CD4-positive, CD25-positive, alpha-beta regulatory T cell (primary cell): Measurements from ENCODE around the gene CENPP. TPM values are rescaled to one million over a fixed set of nuclear protein-coding genes. Genes with fewer than 3 reads are reported as not detected.

Experiments used
- ATAC-seq, 2 donors: fragments of 150-1000 bp; cut with Tn5 transposase; one replicate each; pipeline ENCODE4 v1.10.0; 2021; ENCODE audit warnings: low read depth in 2 of 2, moderate number of reproducible peaks in 2 of 2, moderate library complexity in 1 of 2
- DNase-seq, 3 donors: peaks; one replicate each; pipeline versions ENCODE4 v3.0.0 to v3.0.0-alpha.2; 2012 to 2022; ENCODE audit warnings: mixed read lengths in 1 of 3
- H3K27ac ChIP-seq: one replicate; pipeline ENCODE4 v1.7.0; 2013; ENCODE audit warnings: mild to moderate bottlenecking, low read length; ENCODE audit not compliant: insufficient read depth, poor library complexity, severe bottlenecking
- H3K27me3 ChIP-seq: one replicate; pipeline ENCODE4 v1.7.0; 2013; ENCODE audit warnings: low read length; ENCODE audit not compliant: control insufficient read depth, insufficient read depth
- H3K36me3 ChIP-seq: one replicate; pipeline ENCODE4 v1.7.0; 2013; ENCODE audit warnings: mild to moderate bottlenecking, low read length, moderate library complexity; ENCODE audit not compliant: control insufficient read depth, insufficient read depth
- H3K4me1 ChIP-seq: 2 replicates; pipeline ENCODE4 v1.7.0; 2013; ENCODE audit warnings: mild to moderate bottlenecking, low read length; ENCODE audit not compliant: insufficient read depth, control insufficient read depth, poor library complexity, severe bottlenecking
- H3K4me3 ChIP-seq: one replicate; pipeline ENCODE4 v1.7.0; 2013; ENCODE audit warnings: low read depth, mild to moderate bottlenecking, low read length, moderate library complexity
- H3K9me3 ChIP-seq, 2 experiments: 1 replicate in 1 of 2; 2 replicates in 1 of 2; pipeline ENCODE4 v1.7.0; 2013; ENCODE audit warnings: low read length in 2 of 2, mild to moderate bottlenecking in 1 of 2, moderate library complexity in 1 of 2; ENCODE audit not compliant: control insufficient read depth in 2 of 2
- H3K27ac Mint-ChIP-seq, 3 donors: one replicate each; pipeline ENCODE4 v1.8.0; 2020 to 2022; ENCODE audit warnings: mild to moderate bottlenecking in 3 of 3, mixed read lengths in 3 of 3, moderate library complexity in 2 of 3
- H3K27me3 Mint-ChIP-seq: one replicate; pipeline ENCODE4 v1.8.0; 2022; ENCODE audit warnings: mild to moderate bottlenecking, mixed read lengths
- H3K36me3 Mint-ChIP-seq: one replicate; pipeline ENCODE4 v1.8.0; 2020; ENCODE audit warnings: mixed read lengths
- H3K4me1 Mint-ChIP-seq, 4 donors: one replicate each; pipeline ENCODE4 v1.8.0; 2020 to 2022; ENCODE audit warnings: mixed read lengths in 4 of 4, mild to moderate bottlenecking in 1 of 4
- H3K4me3 Mint-ChIP-seq, 4 donors: one replicate each; pipeline ENCODE4 v1.8.0; 2020 to 2022; ENCODE audit warnings: mild to moderate bottlenecking in 4 of 4, mixed read lengths in 4 of 4, moderate library complexity in 3 of 4
- H3K9me3 Mint-ChIP-seq, 7 donors: one replicate each; pipeline ENCODE4 v1.8.0; 2020 to 2022; ENCODE audit warnings: mixed read lengths in 7 of 7, mild to moderate bottlenecking in 3 of 7, moderate library complexity in 2 of 7
- polyA plus RNA-seq, 4 donors: library from polyadenylated mRNA; unstranded; fragments of 300-500 nt; fragmentation: Illumina TruSeq; gene quantifications; one replicate each; pipeline ENCODE4 v1.2.3, GENCODE V29; 2021
- total RNA-seq: library from RNA; stranded (reverse); gene quantifications from one replicate; pipeline ENCODE4 v1.2.3, GENCODE V29; 2022

The CENPP gene
- total and polyA plus RNA-seq, 5 donors from 2014 or later = 2.7 to 6.1 (median 4.4) TPM

DNA sequence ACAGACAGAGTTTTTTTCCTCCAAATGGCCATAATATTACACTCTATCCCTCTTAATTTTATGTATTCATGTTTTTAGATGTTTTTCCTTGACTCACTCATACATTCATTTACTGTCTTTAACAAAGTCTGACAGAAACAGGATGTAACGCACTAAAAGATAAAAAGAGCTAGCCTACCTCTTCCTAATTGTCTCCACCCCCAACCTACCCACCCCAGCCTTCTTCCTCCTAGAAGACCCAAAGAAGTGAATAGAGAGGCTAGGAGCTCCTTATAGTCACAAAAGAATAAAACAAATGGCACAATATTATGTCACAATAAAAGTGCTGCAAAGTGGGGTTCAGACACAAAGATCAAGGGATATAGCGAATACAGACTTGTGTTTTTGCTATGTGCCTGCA, 1.3 kb upstream of the CENPP start:
- Histone ChIP-seq H3K36me3 (peaks cover 35% of the 10 kb centered on the region), H3K4me3 (peak overlapping the region; percentile 99), H3K4me1 (peaks cover 22% of the 10 kb centered on the region), H3K9me3 (no peaks in the 10 kb centered on the region), H3K27me3 (no peaks in the 10 kb centered on the region), H3K27ac (peak overlapping the region; percentile 92)
- H3K9me3 Mint-ChIP-seq = no peaks in the 10 kb centered on the region
- H3K4me1 Mint-ChIP-seq = peaks cover 17 to 50% (median 36%) of the 10 kb centered on the region in 4 donors
- DNase-seq (peak in 2 of 3 donors; percentile 3 to 51), ATAC-seq (no peak)
- peaks cover 26% of the 10 kb centered on the region for H3K36me3 Mint-ChIP-seq
- peak overlapping the region; percentile 98 to 100 (median 99) for H3K27ac Mint-ChIP-seq
- peaks cover 5% of the 10 kb centered on the region for H3K27me3 Mint-ChIP-seq
- H3K4me3 Mint-ChIP-seq = peak overlapping the region; percentile 92 to 100 (median 99)

- peak overlapping the region; percentile 92 to 100 (median 99) for H3K4me3 Mint-ChIP-seq
- ATAC-seq (peak; percentile 1 to 5), DNase-seq (no peak)
- H3K36me3 Mint-ChIP-seq = peaks cover 23% of the 10 kb centered on the region
- H3K36me3 ChIP-seq = peaks cover 31% of the 10 kb centered on the region
- no peaks in the 10 kb centered on the region for H3K27me3 ChIP-seq
- peak overlapping the region; percentile 92 for H3K27ac ChIP-seq
- peaks cover 5% of the 10 kb centered on the region for H3K27me3 Mint-ChIP-seq
- H3K4me3 ChIP-seq = peak overlapping the region; percentile 99
- no peaks in the 10 kb centered on the region for H3K9me3 ChIP-seq
- no peaks in the 10 kb centered on the region for H3K9me3 Mint-ChIP-seq
- H3K27ac Mint-ChIP-seq = peak overlapping the region; percentile 98 to 100 (median 99)
- peaks cover 22% of the 10 kb centered on the region for H3K4me1 ChIP-seq
- H3K4me1 Mint-ChIP-seq = peaks cover 17 to 50% (median 35%) of the 10 kb centered on the region in 4 donors
Measured at GRCh38 chr9:92324889-92325268, 874 bp upstream of the CENPP start.

GRCh38 chr9:92325991-92326500, 293 bp downstream of the CENPP start:
- Mint-ChIP-seq H3K9me3 (no peaks in the 10 kb centered on the region), H3K27me3 (peaks cover 5% of the 10 kb centered on the region), H3K27ac (peak overlapping the region; percentile 98 to 100 (median 99)), H3K36me3 (peaks cover 14% of the 10 kb centered on the region), H3K4me3 (peak overlapping the region; percentile 92 to 100 (median 99)), H3K4me1 (peaks cover 15 to 50% (median 32%) of the 10 kb centered on the region in 4 donors)
- no peak for DNase-seq
- Histone ChIP-seq H3K27ac (peak overlapping the region; percentile 92), H3K9me3 (no peaks in the 10 kb centered on the region), H3K27me3 (no peaks in the 10 kb centered on the region), H3K36me3 (peaks cover 20% of the 10 kb centered on the region), H3K4me1 (peaks cover 22% of the 10 kb centered on the region), H3K4me3 (peak overlapping the region; percentile 99)
- ATAC-seq = no peak

- Histone ChIP-seq H3K27me3 (no peaks in the 10 kb centered on the region), H3K9me3 (no peaks in the 10 kb centered on the region), H3K36me3 (peaks cover 8% of the 10 kb centered on the region), H3K4me3 (no peak overlapping the region), H3K4me1 (peaks cover 22% of the 10 kb centered on the region), H3K27ac (no peak overlapping the region)
- peaks cover 5% of the 10 kb centered on the region for H3K27me3 Mint-ChIP-seq
- H3K4me3 Mint-ChIP-seq = peak overlapping the region; percentile 92 to 100 (median 99)
- no peaks in the 10 kb centered on the region for H3K9me3 Mint-ChIP-seq
- H3K27ac Mint-ChIP-seq = peak overlapping the region in 1 of 3 donors; percentile 99
- H3K4me1 Mint-ChIP-seq = peaks cover 12 to 44% (median 30%) of the 10 kb centered on the region in 4 donors
- DNase-seq = no peak
- ATAC-seq = no peak
- peaks cover 12% of the 10 kb centered on the region for H3K36me3 Mint-ChIP-seq
Measured at GRCh38 chr9:92327283-92327850, 1.6 kb downstream of the CENPP start.

DNA sequence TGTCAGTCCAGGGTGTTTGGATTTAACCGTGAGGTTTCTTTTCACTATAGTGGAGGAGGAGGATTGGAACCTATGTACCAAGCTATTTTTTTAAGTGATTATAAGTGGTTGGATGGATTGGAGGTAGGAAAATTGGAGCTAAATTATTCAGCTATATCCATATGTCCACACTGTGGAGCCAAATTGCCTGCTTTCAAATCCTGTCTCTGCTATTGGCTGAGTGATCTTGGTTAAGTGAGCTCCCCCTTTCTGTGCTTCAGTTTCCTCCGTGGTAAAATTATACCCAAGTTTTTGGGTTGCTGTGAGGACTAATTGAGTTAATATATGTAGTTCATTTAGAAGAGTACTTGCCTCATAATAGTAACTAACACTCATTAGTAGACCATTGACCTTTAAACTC, 2.5 kb downstream of the CENPP start:
- Histone ChIP-seq H3K4me3 (no peak overlapping the region), H3K4me1 (peaks cover 22% of the 10 kb centered on the region), H3K36me3 (no peaks in the 10 kb centered on the region), H3K27ac (no peak overlapping the region), H3K9me3 (no peaks in the 10 kb centered on the region), H3K27me3 (no peaks in the 10 kb centered on the region)
- peak overlapping the region in 2 of 4 donors; percentile 52 to 55 for H3K4me3 Mint-ChIP-seq
- peaks cover 16 to 36% (median 25%) of the 10 kb centered on the region in 4 donors for H3K4me1 Mint-ChIP-seq
- H3K36me3 Mint-ChIP-seq = peaks cover 6% of the 10 kb centered on the region
- H3K9me3 Mint-ChIP-seq = no peaks in the 10 kb centered on the region
- peaks cover 5% of the 10 kb centered on the region for H3K27me3 Mint-ChIP-seq
- peak in 1 of 3 donors; percentile 16 for DNase-seq
- H3K27ac Mint-ChIP-seq = no peak overlapping the region
- ATAC-seq = no peak

DNA sequence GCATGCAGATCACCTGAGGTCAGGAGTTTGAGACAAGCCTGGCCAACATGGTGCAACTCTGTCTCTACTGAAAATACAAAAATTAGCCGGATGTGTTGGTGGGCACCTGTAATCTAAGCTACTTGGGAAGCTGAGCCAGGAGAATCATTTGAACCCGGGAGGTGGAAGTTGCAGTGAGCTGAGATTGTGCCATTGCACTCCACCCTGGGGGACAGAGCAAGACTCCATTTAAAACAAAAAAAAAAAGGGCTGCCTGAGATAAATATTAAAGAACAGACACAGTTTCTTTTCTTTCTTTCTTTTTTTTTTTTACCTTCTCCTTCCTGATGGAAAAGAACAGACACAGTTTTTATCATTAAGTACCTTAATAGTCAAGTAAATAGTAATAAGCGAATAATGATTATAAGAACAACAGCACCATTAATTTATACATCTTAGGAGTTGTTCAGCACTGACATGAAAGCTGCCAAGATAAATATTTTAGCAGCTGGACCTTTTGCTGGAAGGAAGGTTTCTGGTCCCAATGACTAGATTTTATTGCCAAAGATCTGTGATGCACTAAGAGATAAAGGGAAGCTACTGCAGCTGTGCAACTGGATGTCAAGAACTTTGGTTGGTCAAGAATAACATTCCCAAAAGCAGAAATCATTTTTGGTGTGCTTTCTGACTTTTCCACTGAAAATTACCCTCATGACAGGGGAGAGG, 7.0 kb downstream of the CENPP start:
- no peaks in the 10 kb centered on the region for H3K27me3 ChIP-seq
- DNase-seq = no peak
- H3K4me3 Mint-ChIP-seq = no peak overlapping the region
- H3K27ac Mint-ChIP-seq = no peak overlapping the region
- H3K36me3 Mint-ChIP-seq = no peaks in the 10 kb centered on the region
- H3K27me3 Mint-ChIP-seq = no peaks in the 10 kb centered on the region
- peaks cover 0 to 6% (median 1%) of the 10 kb centered on the region in 4 donors for H3K4me1 Mint-ChIP-seq
- H3K36me3 ChIP-seq = peaks cover 3% of the 10 kb centered on the region
- no peak overlapping the region for H3K27ac ChIP-seq
- H3K9me3 Mint-ChIP-seq = no peaks in the 10 kb centered on the region
- H3K9me3 ChIP-seq = no peaks in the 10 kb centered on the region
- ATAC-seq = no peak
- no peaks in the 10 kb centered on the region for H3K4me1 ChIP-seq
- H3K4me3 ChIP-seq = no peak overlapping the region

DNA sequence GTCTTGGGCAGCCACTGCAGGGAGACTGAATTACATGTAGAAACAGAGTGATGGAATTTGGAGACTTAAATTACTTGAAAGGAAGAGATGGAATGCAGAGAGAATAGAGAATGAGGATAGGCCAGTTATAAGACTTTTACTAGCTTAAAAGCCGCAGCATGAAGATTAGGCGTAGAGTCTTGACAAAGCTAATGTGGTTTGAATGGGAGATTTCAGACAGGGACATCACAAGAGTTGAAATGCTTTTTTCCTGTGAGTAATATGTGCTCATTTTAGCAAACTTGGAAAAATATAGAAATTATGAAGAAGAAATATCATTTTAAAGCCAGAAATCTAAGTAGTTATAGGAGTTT, 7.5 kb downstream of the CENPP start:
- Histone ChIP-seq H3K4me3 (no peak overlapping the region), H3K4me1 (no peaks in the 10 kb centered on the region), H3K9me3 (no peaks in the 10 kb centered on the region), H3K27ac (no peak overlapping the region), H3K36me3 (peaks cover 4% of the 10 kb centered on the region), H3K27me3 (no peaks in the 10 kb centered on the region)
- H3K36me3 Mint-ChIP-seq = no peaks in the 10 kb centered on the region
- ATAC-seq (no peak), DNase-seq (no peak)
- H3K9me3 Mint-ChIP-seq = no peaks in the 10 kb centered on the region
- H3K4me3 Mint-ChIP-seq = no peak overlapping the region
- H3K4me1 Mint-ChIP-seq = peaks cover 0 to 6% (median under 1%) of the 10 kb centered on the region in 4 donors
- no peaks in the 10 kb centered on the region for H3K27me3 Mint-ChIP-seq
- no peak overlapping the region for H3K27ac Mint-ChIP-seq
